Vagina (tissue), 2 donors: Measurements from ENCODE around the gene S100A3.

Experiments
- POLR2AphosphoS5 ChIP-seq, 2 donors: sonication (generic); formaldehyde crosslinking; IDR thresholded peaks; one replicate each; pipeline ENCODE4 v1.9.0; 2017; ENCODE audit warnings: antibody characterized with exemption in 2 of 2, mild to moderate bottlenecking in 2 of 2, low read depth in 1 of 2; ENCODE audit not compliant: insufficient read depth in 1 of 2
- TF ChIP-seq, protein P1 (sequence below), 3 experiments: fragments of 450-650 bp in 2 of 3; fragments of 200-600 bp in 1 of 3; sonication (generic) in 1 of 3; IDR thresholded peaks; one replicate each; pipeline ENCODE4 v1.5.1; 2017 to 2019; ENCODE audit warnings: antibody characterized with exemption in 3 of 3, mild to moderate bottlenecking in 2 of 3, moderate library complexity in 2 of 3

DNA sequence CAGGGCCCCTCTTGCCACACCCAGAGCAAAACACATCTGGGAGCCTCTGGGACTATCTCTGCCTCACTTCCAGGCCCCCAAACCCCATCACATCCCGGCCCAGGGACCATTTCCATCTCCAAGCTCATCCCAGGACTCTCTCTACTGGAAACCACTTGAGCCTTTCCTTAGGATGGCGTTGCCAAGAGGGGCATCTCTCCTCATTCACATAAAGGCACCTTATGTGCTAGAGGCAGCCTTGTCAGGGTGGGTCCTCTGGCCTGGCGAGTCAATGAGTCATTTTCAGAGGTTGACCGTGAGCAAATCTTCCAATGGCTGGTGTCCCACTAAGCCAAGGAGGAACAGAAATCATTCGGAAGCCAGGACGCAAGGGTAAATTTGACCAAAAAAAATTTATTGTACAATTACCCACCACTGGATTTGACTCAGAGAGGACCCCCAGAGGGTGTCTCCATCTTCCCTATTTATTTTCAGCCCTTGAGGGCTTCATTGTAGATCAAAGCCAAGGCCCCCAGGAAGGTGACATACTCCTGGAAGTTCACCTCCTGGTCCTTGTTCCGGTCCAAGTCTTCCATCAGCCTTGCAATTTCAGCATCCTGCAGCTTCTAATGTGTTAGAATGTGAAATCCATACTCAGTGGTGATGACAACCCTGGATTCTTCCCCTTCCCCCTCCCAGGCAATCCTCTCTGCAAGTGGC, 14.7 kb downstream of the S100A3 start:
- TF ChIP-seq, protein P1, sequence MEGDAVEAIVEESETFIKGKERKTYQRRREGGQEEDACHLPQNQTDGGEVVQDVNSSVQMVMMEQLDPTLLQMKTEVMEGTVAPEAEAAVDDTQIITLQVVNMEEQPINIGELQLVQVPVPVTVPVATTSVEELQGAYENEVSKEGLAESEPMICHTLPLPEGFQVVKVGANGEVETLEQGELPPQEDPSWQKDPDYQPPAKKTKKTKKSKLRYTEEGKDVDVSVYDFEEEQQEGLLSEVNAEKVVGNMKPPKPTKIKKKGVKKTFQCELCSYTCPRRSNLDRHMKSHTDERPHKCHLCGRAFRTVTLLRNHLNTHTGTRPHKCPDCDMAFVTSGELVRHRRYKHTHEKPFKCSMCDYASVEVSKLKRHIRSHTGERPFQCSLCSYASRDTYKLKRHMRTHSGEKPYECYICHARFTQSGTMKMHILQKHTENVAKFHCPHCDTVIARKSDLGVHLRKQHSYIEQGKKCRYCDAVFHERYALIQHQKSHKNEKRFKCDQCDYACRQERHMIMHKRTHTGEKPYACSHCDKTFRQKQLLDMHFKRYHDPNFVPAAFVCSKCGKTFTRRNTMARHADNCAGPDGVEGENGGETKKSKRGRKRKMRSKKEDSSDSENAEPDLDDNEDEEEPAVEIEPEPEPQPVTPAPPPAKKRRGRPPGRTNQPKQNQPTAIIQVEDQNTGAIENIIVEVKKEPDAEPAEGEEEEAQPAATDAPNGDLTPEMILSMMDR (IDR thresholded peaks at IDR 0.05), result no peak
- TF ChIP-seq POLR2AphosphoS5 (IDR thresholded peaks at IDR 0.05; ENCODE audit: insufficient read depth in 1 of 2, low read depth in 1 of 2), result no peak
